Measurements from ENCODE around the gene HNRNPC.

The HNRNPC gene

GRCh38 chr14:21263284-21264024, 5.8 kb downstream of the HNRNPC start:
- H2BK5ac ChIP-seq (ENCODE audit: low read length), result no peak overlapping the region
- H3K4me3 ChIP-seq (ENCODE audit: low read length), result no peak overlapping the region
- H3K27me3 ChIP-seq (ENCODE audit: insufficient read depth, low read length, poor library complexity), result no peaks in the 10 kb centered on the region
- no peaks in the 10 kb centered on the region for H3K79me1 ChIP-seq (ENCODE audit: low read length)
- H3K4me2 ChIP-seq (ENCODE audit: low read length), result peak overlapping the region; percentile 24
- H4K8ac ChIP-seq (ENCODE audit: low read depth, low read length), result no peak overlapping the region
- no peak overlapping the region for H2BK15ac ChIP-seq (replicated peaks; ENCODE audit: low read depth)
- DNase-seq, result no peak
- H3K4ac ChIP-seq (ENCODE audit: low read depth, low read length), result no peak overlapping the region
- peak overlapping the region; percentile 27 for H3K9ac ChIP-seq (ENCODE audit: low read length)
- no CpG with 5 or more reads among the region's 5 CpGs for WGBS (ENCODE audit: extremely low coverage, insufficient coverage, low lambda C conversion rate)
- no peaks in the 10 kb centered on the region for H3K4me1 ChIP-seq (ENCODE audit: control insufficient read depth, low read depth, low read length)
- H2AK5ac ChIP-seq (ENCODE audit: low read length), result no peak overlapping the region
- no peak overlapping the region for H4K5ac ChIP-seq (ENCODE audit: low read length)
- H3K56ac ChIP-seq (ENCODE audit: low read length), result no peak overlapping the region
- peaks cover 92% of the 10 kb centered on the region for H3K79me2 ChIP-seq (ENCODE audit: control insufficient read depth, insufficient read depth, low read length)
- peaks cover 5% of the 10 kb centered on the region for H3K36me3 ChIP-seq (ENCODE audit: control insufficient read depth, insufficient read depth, low read length)
- no peak overlapping the region for H2BK120ac ChIP-seq (ENCODE audit: low read depth, low read length)
- H3K18ac ChIP-seq (ENCODE audit: low read length), result no peak overlapping the region
- H3K27ac ChIP-seq (ENCODE audit: low read depth, low read length), result no peak overlapping the region
- no peak overlapping the region for H3K23ac ChIP-seq (ENCODE audit: low read length)

GRCh38 chr14:21262410-21262809, 6.8 kb downstream of the HNRNPC start:
- no peak overlapping the region for H2BK5ac ChIP-seq (ENCODE audit: low read length)
- no CpG with 5 or more reads among the region's 3 CpGs for WGBS (ENCODE audit: extremely low coverage, insufficient coverage, low lambda C conversion rate)
- H2AK5ac ChIP-seq (ENCODE audit: low read length), result no peak overlapping the region
- H3K4ac ChIP-seq (ENCODE audit: low read depth, low read length), result no peak overlapping the region
- DNase-seq, result no peak
- peaks cover 8% of the 10 kb centered on the region for H3K36me3 ChIP-seq (ENCODE audit: control insufficient read depth, insufficient read depth, low read length)
- no peaks in the 10 kb centered on the region for H3K27me3 ChIP-seq (ENCODE audit: insufficient read depth, low read length, poor library complexity)
- no peak overlapping the region for H4K8ac ChIP-seq (ENCODE audit: low read depth, low read length)
- H3K27ac ChIP-seq (ENCODE audit: low read depth, low read length), result no peak overlapping the region
- no peak overlapping the region for H2BK120ac ChIP-seq (ENCODE audit: low read depth, low read length)
- no peak overlapping the region for H3K4me2 ChIP-seq (ENCODE audit: low read length)
- no peaks in the 10 kb centered on the region for H3K4me1 ChIP-seq (ENCODE audit: control insufficient read depth, low read depth, low read length)
- H3K4me3 ChIP-seq (ENCODE audit: low read length), result no peak overlapping the region
- no peak overlapping the region for H3K23ac ChIP-seq (ENCODE audit: low read length)
- no peak overlapping the region for H3K56ac ChIP-seq (ENCODE audit: low read length)
- no peaks in the 10 kb centered on the region for H3K79me1 ChIP-seq (ENCODE audit: low read length)
- no peak overlapping the region for H3K18ac ChIP-seq (ENCODE audit: low read length)
- no peak overlapping the region for H4K5ac ChIP-seq (ENCODE audit: low read length)
- no peak overlapping the region for H2BK15ac ChIP-seq (replicated peaks; ENCODE audit: low read depth)
- H3K79me2 ChIP-seq (ENCODE audit: control insufficient read depth, insufficient read depth, low read length), result peaks cover 90% of the 10 kb centered on the region
- no peak overlapping the region for H3K9ac ChIP-seq (ENCODE audit: low read length)

- H3K27ac ChIP-seq (ENCODE audit: low read depth, low read length), result no peak overlapping the region
- H3K79me1 ChIP-seq (ENCODE audit: low read length), result no peaks in the 10 kb centered on the region
- H4K8ac ChIP-seq (ENCODE audit: low read depth, low read length), result no peak overlapping the region
- no peaks in the 10 kb centered on the region for H3K27me3 ChIP-seq (ENCODE audit: insufficient read depth, low read length, poor library complexity)
- peaks cover 8% of the 10 kb centered on the region for H3K36me3 ChIP-seq (ENCODE audit: control insufficient read depth, insufficient read depth, low read length)
- no peak overlapping the region for H3K4me2 ChIP-seq (ENCODE audit: low read length)
- no peak overlapping the region for H3K4ac ChIP-seq (ENCODE audit: low read depth, low read length)
- no peak overlapping the region for H3K18ac ChIP-seq (ENCODE audit: low read length)
- no peak overlapping the region for H3K9ac ChIP-seq (ENCODE audit: low read length)
- no peak overlapping the region for H2BK120ac ChIP-seq (ENCODE audit: low read depth, low read length)
- no peak overlapping the region for H4K5ac ChIP-seq (ENCODE audit: low read length)
- no peak overlapping the region for H3K23ac ChIP-seq (ENCODE audit: low read length)
- H3K79me2 ChIP-seq (ENCODE audit: control insufficient read depth, insufficient read depth, low read length), result peaks cover 90% of the 10 kb centered on the region
- no peak overlapping the region for H2BK15ac ChIP-seq (replicated peaks; ENCODE audit: low read depth)
- no peak overlapping the region for H2AK5ac ChIP-seq (ENCODE audit: low read length)
- H3K4me1 ChIP-seq (ENCODE audit: control insufficient read depth, low read depth, low read length), result no peaks in the 10 kb centered on the region
- no peak overlapping the region for H3K56ac ChIP-seq (ENCODE audit: low read length)
- no CpG with 5 or more reads among the region's 1 CpG for WGBS (ENCODE audit: extremely low coverage, insufficient coverage, low lambda C conversion rate)
- no peak overlapping the region for H3K4me3 ChIP-seq (ENCODE audit: low read length)
- no peak for DNase-seq
- H2BK5ac ChIP-seq (ENCODE audit: low read length), result no peak overlapping the region
These were observed 7.4 kb downstream of the HNRNPC start for GRCh38 chr14:21261824-21262223.

- Histone ChIP-seq H3K9ac (ENCODE audit: low read length) (no peak overlapping the region), H3K4me3 (ENCODE audit: low read length) (no peak overlapping the region), H3K23ac (ENCODE audit: low read length) (no peak overlapping the region), H3K4me2 (ENCODE audit: low read length) (no peak overlapping the region), H3K36me3 (ENCODE audit: control insufficient read depth, insufficient read depth, low read length) (peaks cover 8% of the 10 kb centered on the region), H3K18ac (ENCODE audit: low read length) (no peak overlapping the region), H3K4me1 (ENCODE audit: control insufficient read depth, low read depth, low read length) (no peaks in the 10 kb centered on the region), H2BK5ac (ENCODE audit: low read length) (no peak overlapping the region), H3K4ac (ENCODE audit: low read depth, low read length) (no peak overlapping the region), H3K27ac (ENCODE audit: low read depth, low read length) (no peak overlapping the region), H2AK5ac (ENCODE audit: low read length) (no peak overlapping the region), H3K56ac (ENCODE audit: low read length) (no peak overlapping the region), H2BK120ac (ENCODE audit: low read depth, low read length) (no peak overlapping the region), H4K5ac (ENCODE audit: low read length) (no peak overlapping the region), H3K79me2 (ENCODE audit: control insufficient read depth, insufficient read depth, low read length) (peaks cover 90% of the 10 kb centered on the region), H4K8ac (ENCODE audit: low read depth, low read length) (no peak overlapping the region), H3K79me1 (ENCODE audit: low read length) (no peaks in the 10 kb centered on the region), H3K27me3 (ENCODE audit: insufficient read depth, low read length, poor library complexity) (no peaks in the 10 kb centered on the region), H2BK15ac (replicated peaks; ENCODE audit: low read depth) (no peak overlapping the region)
- DNase-seq, result no peak
- 100% methylated on average over 1 of the region's 5 CpGs for WGBS (ENCODE audit: extremely low coverage, insufficient coverage, low lambda C conversion rate)
These were observed 10.1 kb downstream of the HNRNPC start for GRCh38 chr14:21258889-21259787.

- no peak overlapping the region for H4K8ac ChIP-seq (ENCODE audit: low read depth, low read length)
- peaks cover 6% of the 10 kb centered on the region for H3K36me3 ChIP-seq (ENCODE audit: control insufficient read depth, insufficient read depth, low read length)
- no peak overlapping the region for H2BK120ac ChIP-seq (ENCODE audit: low read depth, low read length)
- no peak overlapping the region for H4K5ac ChIP-seq (ENCODE audit: low read length)
- H3K4me2 ChIP-seq (ENCODE audit: low read length), result no peak overlapping the region
- no peak for DNase-seq
- H3K4me3 ChIP-seq (ENCODE audit: low read length), result no peak overlapping the region
- no peaks in the 10 kb centered on the region for H3K79me1 ChIP-seq (ENCODE audit: low read length)
- H3K27me3 ChIP-seq (ENCODE audit: insufficient read depth, low read length, poor library complexity), result no peaks in the 10 kb centered on the region
- WGBS (ENCODE audit: extremely low coverage, insufficient coverage, low lambda C conversion rate), result no CpG with 5 or more reads among the region's 10 CpGs
- no peak overlapping the region for H2BK15ac ChIP-seq (replicated peaks; ENCODE audit: low read depth)
- no peak overlapping the region for H3K4ac ChIP-seq (ENCODE audit: low read depth, low read length)
- H3K9ac ChIP-seq (ENCODE audit: low read length), result no peak overlapping the region
- H3K18ac ChIP-seq (ENCODE audit: low read length), result no peak overlapping the region
- no peak overlapping the region for H3K27ac ChIP-seq (ENCODE audit: low read depth, low read length)
- no peak overlapping the region for H2AK5ac ChIP-seq (ENCODE audit: low read length)
- H3K79me2 ChIP-seq (ENCODE audit: control insufficient read depth, insufficient read depth, low read length), result peaks cover 88% of the 10 kb centered on the region
- H2BK5ac ChIP-seq (ENCODE audit: low read length), result no peak overlapping the region
- H3K4me1 ChIP-seq (ENCODE audit: control insufficient read depth, low read depth, low read length), result no peaks in the 10 kb centered on the region
- no peak overlapping the region for H3K56ac ChIP-seq (ENCODE audit: low read length)
- no peak overlapping the region for H3K23ac ChIP-seq (ENCODE audit: low read length)
These were observed 11.0 kb downstream of the HNRNPC start for GRCh38 chr14:21258005-21258888.

All from mesendoderm (in vitro differentiated cells).